GM12878 (cell line): ENCODE data around the gene NPTX1. TPM values are rescaled to one million over a fixed set of nuclear protein-coding genes. Genes with fewer than 3 reads are reported as not detected.

Experiments used
- ATAC-seq: fragments of 200-7000 bp; cut with Tn5 transposase; 3 replicates; pipeline ENCODE4 v1.9.1; 2020; ENCODE audit warnings: mild to moderate bottlenecking, moderate library complexity
- BruUV-seq: library from RNA; stranded (reverse); fragments of 400-500 nt; replicated peaks from 2 replicates; lab custom pipeline; 2021; lab: Mats Ljungman, UMichigan
- CTCF ChIA-PET: fragments of 300-600 bp; sonication (Branson Sonifier 250); formaldehyde crosslinking; extraction: SDS; loops from one replicate; lab custom pipeline; 2021; ENCODE audit warnings: inconsistent platforms; lab: Yijun Ruan, JAX
- POLR2A ChIA-PET: fragments of 350-600 bp; formaldehyde crosslinking; extraction: SDS; loops from one replicate; lab custom pipeline; 2021; ENCODE audit warnings: inconsistent platforms; lab: Charles Lee
- RAD21 ChIA-PET: fragments of 300-600 bp; sonication (Branson Sonifier 250); formaldehyde crosslinking; loops from one replicate; lab custom pipeline; 2023; ENCODE audit warnings: antibody characterized with exemption; ENCODE audit not compliant: unreplicated experiment; lab: Charles Lee
- SMC1A ChIA-PET: fragments of 300-600 bp; sonication (Branson Sonifier 250); formaldehyde crosslinking; loops from one replicate; lab custom pipeline; 2023; ENCODE audit not compliant: unreplicated experiment, uncharacterized antibody; lab: Charles Lee
- DNase-seq: peaks from one replicate; pipeline ENCODE4 v3.0.0-alpha.2; 2011; ENCODE audit warnings: low read depth, low spot score
- FAIRE-seq: peaks from 3 replicates; lab custom pipeline; 2011; peaks lifted over from hg19 to GRCh38; lab: Jason Lieb, UNC
- H2AFZ ChIP-seq: 2 replicates; pipeline ENCODE4 v1.6.0; 2011; ENCODE audit warnings: low read depth, low read length, control low read depth; ENCODE audit not compliant: control insufficient read depth
- H3K27ac ChIP-seq: 2 replicates; pipeline ENCODE4 v1.5.1; 2011; ENCODE audit warnings: control low read depth; ENCODE audit not compliant: control insufficient read depth, insufficient read depth
- H3K27me3 ChIP-seq, 2 experiments: replicated peaks in 1 of 2; 2 replicates each; pipeline versions ENCODE4 v1.6.0 to v1.6.1; 2011; ENCODE audit warnings: low read length in 1 of 2; ENCODE audit not compliant: control insufficient read depth in 2 of 2, insufficient read depth in 2 of 2
- H3K36me3 ChIP-seq, 2 experiments: 2 replicates each; pipeline ENCODE4 v1.5.1; 2011; ENCODE audit warnings: low read length in 1 of 2; ENCODE audit not compliant: control insufficient read depth in 2 of 2, insufficient read depth in 2 of 2
- H3K4me1 ChIP-seq: 2 replicates; pipeline ENCODE4 v1.6.1; 2011; ENCODE audit warnings: mild to moderate bottlenecking, low read length, moderate library complexity, mixed read lengths; ENCODE audit not compliant: control insufficient read depth, insufficient read depth
- H3K4me2 ChIP-seq: 2 replicates; pipeline ENCODE4 v1.6.0; 2011; ENCODE audit warnings: control low read depth; ENCODE audit not compliant: control insufficient read depth, insufficient read depth
- H3K4me3 ChIP-seq: fragments of 200-600 bp; sonication (generic); 2 replicates; pipeline ENCODE4 v1.5.1; 2016
- H3K79me2 ChIP-seq: 2 replicates; pipeline ENCODE4 v1.6.0; 2011; ENCODE audit warnings: low read length; ENCODE audit not compliant: control insufficient read depth, insufficient read depth
- H3K9ac ChIP-seq: 2 replicates; pipeline ENCODE4 v1.8.0; 2011; ENCODE audit warnings: low read length, control low read depth, mixed read lengths; ENCODE audit not compliant: control insufficient read depth, insufficient read depth
- H3K9me3 ChIP-seq: replicated peaks from 3 replicates; pipeline ENCODE4 v1.5.1; 2011; ENCODE audit warnings: mild to moderate bottlenecking, low read length; ENCODE audit not compliant: control insufficient read depth, insufficient read depth
- H4K20me1 ChIP-seq: 2 replicates; pipeline ENCODE4 v1.6.0; 2011; ENCODE audit not compliant: control insufficient read depth, insufficient read depth
- ATF7 ChIP-seq: fragments of 450-650 bp; IDR thresholded peaks from 2 replicates; pipeline ENCODE4 v1.6.1; 2016; ENCODE audit warnings: low read depth, mild to moderate bottlenecking
- CUX1 ChIP-seq: IDR thresholded peaks from 2 replicates; pipeline ENCODE4 v1.6.1; 2012; ENCODE audit warnings: improper control_type of control experiment, low read depth, low read length; ENCODE audit not compliant: insufficient replicate concordance
- HSF1 ChIP-seq: fragments of 150-350 bp; IDR thresholded peaks from 2 replicates; pipeline ENCODE4 v1.6.1; 2014; ENCODE audit warnings: mild to moderate bottlenecking, low read depth, low read length
- RFX5 ChIP-seq: IDR thresholded peaks from 2 replicates; pipeline ENCODE4 v1.6.1; 2011; ENCODE audit warnings: low read depth, low read length, improper control_type of control experiment
- SMAD5 ChIP-seq: IDR thresholded peaks from 2 replicates; pipeline ENCODE4 v1.6.1; 2016; ENCODE audit warnings: antibody characterized with exemption, low read depth
- USF2 ChIP-seq: IDR thresholded peaks from 2 replicates; pipeline ENCODE4 v1.6.1; 2011; ENCODE audit warnings: low read depth, low read length, improper control_type of control experiment, borderline replicate concordance
- ZZZ3 ChIP-seq: IDR thresholded peaks from 2 replicates; pipeline ENCODE4 v1.6.1; 2011; ENCODE audit warnings: low read depth; ENCODE audit not compliant: control insufficient read depth, insufficient read length
- WGBS: methylation state at CpG from one replicate; pipeline ENCODE4 v1.1.6; 2016; ENCODE audit warnings: low lambda C conversion rate; ENCODE audit not compliant: insufficient replicate concordance, insufficient coverage; ENCODE audit errors: missing lambda C conversion rate; 5-methylcytosine and 5-hydroxymethylcytosine counted together
- in situ Hi-C: fragments of 300-500 bp; cut with MboI; formaldehyde crosslinking; loops from 9 replicates; pipeline ENCODE4 v1.14.3; 2018; ENCODE audit warnings: mixed read lengths
- intact Hi-C: fragments of 100-400 bp; cut with micrococcal nuclease; formaldehyde crosslinking; loops from one replicate; pipeline ENCODE4 v1.14.2; 2022; ENCODE audit not compliant: unreplicated experiment
- polyA plus RNA-seq, 11 experiments: library from polyadenylated mRNA; depleted of rRNA in 4 of 11; unstranded in 6 of 11; stranded (reverse) in 5 of 11; fragments of >200 nt; fragmentation: Nextera tagmentation in 4 of 11; fragmentation: Illumina TruSeq in 1 of 11; extraction: Ambion mirVana in 4 of 11; extraction: Trizol in 1 of 11; gene quantifications; 1 replicate in 1 of 11; 2 replicates in 10 of 11; pipeline versions ENCODE4 v1.2.1 to v1.2.3, GENCODE V29; 2011 to 2016; ENCODE audit warnings: inconsistent platforms in 2 of 11, missing spikeins in 2 of 11, low read depth in 1 of 11
- total RNA-seq, 4 experiments: library from RNA; depleted of rRNA in 3 of 4; stranded (reverse); fragments of >200 nt in 3 of 4; fragmentation: Illumina TruSeq in 1 of 4; extraction: Trizol in 1 of 4; gene quantifications; 2 replicates each; pipeline versions ENCODE4 v1.2.1 to v1.2.3, GENCODE V29; 2013 to 2021
- TF ChIP-seq, protein P1 (sequence below): IDR thresholded peaks from 2 replicates; pipeline ENCODE4 v1.6.1; 2011; ENCODE audit warnings: borderline replicate concordance, low read depth, mild to moderate bottlenecking, moderate library complexity, low read length; ENCODE audit not compliant: insufficient read depth, poor library complexity, severe bottlenecking
- TF ChIP-seq, protein P2 (sequence below): fragments of 450-650 bp; formaldehyde crosslinking; IDR thresholded peaks from 2 replicates; pipeline ENCODE4 v1.4.0; 2022; ENCODE audit warnings: mild to moderate bottlenecking, moderate library complexity

Gene NPTX1
- total and polyA plus RNA-seq, 10 of the 15 experiments (the other 5 are each of a cell fraction or from before 2014, with no cell fraction given) = not detected

- Histone ChIP-seq H3K4me1 (no peaks in the 10 kb centered on the region), H3K36me3 (no peaks in the 10 kb centered on the region), H3K4me2 (no peak overlapping the region), H3K27me3 (peaks cover 0 to 4% of the 10 kb centered on the region in 2 experiments; a peak in 3 of 4 replicates), H3K9ac (no peak overlapping the region), H3K27ac (no peak overlapping the region), H4K20me1 (no peaks in the 10 kb centered on the region), H3K4me3 (no peak overlapping the region), H3K79me2 (no peaks in the 10 kb centered on the region), H3K9me3 (no peaks in the 10 kb centered on the region), H2AFZ (no peak overlapping the region)
- intact Hi-C loops = no loop called here
- 18% methylated on average over 16 of the region's 16 CpGs for WGBS
- DNase-seq (no peak), ATAC-seq (no peak), FAIRE-seq (no peak)
- POLR2A ChIA-PET = no interaction called here
- SMC1A ChIA-PET = no interaction called here
- no TSS peak for BruUV-seq
- CTCF ChIA-PET = no interaction called here
- RAD21 ChIA-PET = no interaction called here
- in situ Hi-C loops = no loop called here
- TF ChIP-seq SMAD5 (no peak), ATF7 (no peak), ZZZ3 (no peak), USF2 (no peak), HSF1 (no peak), CUX1 (no peak), RFX5 (no peak)
- TF ChIP-seq, protein P1, sequence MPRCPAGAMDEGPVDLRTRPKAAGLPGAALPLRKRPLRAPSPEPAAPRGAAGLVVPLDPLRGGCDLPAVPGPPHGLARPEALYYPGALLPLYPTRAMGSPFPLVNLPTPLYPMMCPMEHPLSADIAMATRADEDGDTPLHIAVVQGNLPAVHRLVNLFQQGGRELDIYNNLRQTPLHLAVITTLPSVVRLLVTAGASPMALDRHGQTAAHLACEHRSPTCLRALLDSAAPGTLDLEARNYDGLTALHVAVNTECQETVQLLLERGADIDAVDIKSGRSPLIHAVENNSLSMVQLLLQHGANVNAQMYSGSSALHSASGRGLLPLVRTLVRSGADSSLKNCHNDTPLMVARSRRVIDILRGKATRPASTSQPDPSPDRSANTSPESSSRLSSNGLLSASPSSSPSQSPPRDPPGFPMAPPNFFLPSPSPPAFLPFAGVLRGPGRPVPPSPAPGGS = no peak
- TF ChIP-seq, protein P2, sequence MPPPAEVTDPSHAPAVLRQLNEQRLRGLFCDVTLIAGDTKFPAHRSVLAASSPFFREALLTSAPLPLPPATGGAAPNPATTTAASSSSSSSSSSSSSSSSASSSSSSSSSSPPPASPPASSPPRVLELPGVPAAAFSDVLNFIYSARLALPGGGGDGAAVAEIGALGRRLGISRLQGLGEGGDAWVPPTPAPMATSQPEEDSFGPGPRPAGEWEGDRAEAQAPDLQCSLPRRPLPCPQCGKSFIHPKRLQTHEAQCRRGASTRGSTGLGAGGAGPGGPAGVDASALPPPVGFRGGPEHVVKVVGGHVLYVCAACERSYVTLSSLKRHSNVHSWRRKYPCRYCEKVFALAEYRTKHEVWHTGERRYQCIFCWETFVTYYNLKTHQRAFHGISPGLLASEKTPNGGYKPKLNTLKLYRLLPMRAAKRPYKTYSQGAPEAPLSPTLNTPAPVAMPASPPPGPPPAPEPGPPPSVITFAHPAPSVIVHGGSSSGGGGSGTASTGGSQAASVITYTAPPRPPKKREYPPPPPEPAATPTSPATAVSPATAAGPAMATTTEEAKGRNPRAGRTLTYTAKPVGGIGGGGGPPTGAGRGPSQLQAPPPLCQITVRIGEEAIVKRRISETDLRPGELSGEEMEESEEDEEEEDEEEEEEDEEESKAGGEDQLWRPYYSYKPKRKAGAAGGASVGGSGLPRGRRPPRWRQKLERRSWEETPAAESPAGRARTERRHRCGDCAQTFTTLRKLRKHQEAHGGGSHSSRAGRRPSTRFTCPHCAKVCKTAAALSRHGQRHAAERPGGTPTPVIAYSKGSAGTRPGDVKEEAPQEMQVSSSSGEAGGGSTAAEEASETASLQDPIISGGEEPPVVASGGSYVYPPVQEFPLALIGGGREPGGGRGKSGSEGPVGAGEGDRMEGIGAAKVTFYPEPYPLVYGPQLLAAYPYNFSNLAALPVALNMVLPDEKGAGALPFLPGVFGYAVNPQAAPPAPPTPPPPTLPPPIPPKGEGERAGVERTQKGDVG = no peak
Measured at GRCh38 chr17:80523956-80524712, 47.7 kb upstream of the NPTX1 start.
